ENCODE data around the gene CYP4F22.
"Not testable (repeated sequence)": the region's sequence is repeated elsewhere in the genome, so short reads cannot be mapped to it uniquely, and the experiment has no call there.

DNA sequence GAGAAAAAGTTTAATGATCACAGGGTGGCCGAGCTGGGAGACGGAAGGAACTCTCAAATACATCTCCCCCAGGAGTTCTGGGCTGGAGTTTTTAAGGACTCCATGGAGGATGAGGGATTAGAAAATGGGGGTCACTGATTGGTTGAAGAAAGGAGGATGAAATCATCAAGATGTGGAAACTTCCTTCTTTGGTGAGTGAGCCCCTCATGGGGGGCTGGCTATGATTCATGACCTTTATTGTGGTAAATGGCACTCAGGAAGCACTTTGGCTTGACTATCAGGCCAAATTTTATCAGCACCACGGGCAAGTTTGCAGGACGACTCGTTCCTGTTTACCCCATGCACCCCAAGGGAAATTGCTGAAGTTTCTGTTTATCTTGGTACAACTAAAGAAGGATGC, 84.2 kb downstream of the CYP4F22 start:
- TF ChIP-seq, protein P1, sequence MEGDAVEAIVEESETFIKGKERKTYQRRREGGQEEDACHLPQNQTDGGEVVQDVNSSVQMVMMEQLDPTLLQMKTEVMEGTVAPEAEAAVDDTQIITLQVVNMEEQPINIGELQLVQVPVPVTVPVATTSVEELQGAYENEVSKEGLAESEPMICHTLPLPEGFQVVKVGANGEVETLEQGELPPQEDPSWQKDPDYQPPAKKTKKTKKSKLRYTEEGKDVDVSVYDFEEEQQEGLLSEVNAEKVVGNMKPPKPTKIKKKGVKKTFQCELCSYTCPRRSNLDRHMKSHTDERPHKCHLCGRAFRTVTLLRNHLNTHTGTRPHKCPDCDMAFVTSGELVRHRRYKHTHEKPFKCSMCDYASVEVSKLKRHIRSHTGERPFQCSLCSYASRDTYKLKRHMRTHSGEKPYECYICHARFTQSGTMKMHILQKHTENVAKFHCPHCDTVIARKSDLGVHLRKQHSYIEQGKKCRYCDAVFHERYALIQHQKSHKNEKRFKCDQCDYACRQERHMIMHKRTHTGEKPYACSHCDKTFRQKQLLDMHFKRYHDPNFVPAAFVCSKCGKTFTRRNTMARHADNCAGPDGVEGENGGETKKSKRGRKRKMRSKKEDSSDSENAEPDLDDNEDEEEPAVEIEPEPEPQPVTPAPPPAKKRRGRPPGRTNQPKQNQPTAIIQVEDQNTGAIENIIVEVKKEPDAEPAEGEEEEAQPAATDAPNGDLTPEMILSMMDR (conservative IDR thresholded peaks at IDR 0.05; ENCODE audit: low read depth, low read length) = not testable (repeated sequence)
- TF ChIP-seq EZH2 (IDR thresholded peaks at IDR 0.05; ENCODE audit: borderline replicate concordance, low read depth, low read length, poor library complexity, severe bottlenecking) = not testable (repeated sequence)
